GM21390 (cell line): ENCODE results near the gene ORC6.

Experiments used
- ATAC-seq: cut with Tn5 transposase; IDR thresholded peaks from one replicate; pipeline ENCODE4 v1.9.1; 2021; ENCODE audit not compliant: unreplicated experiment

ORC6 gene

GRCh38 chr16:46730801-46731690, 41.6 kb downstream of the ORC6 start:
- ATAC-seq, result no peak

GRCh38 chr16:46731691-46732555, 42.5 kb downstream of the ORC6 start:
- ATAC-seq, result no peak

- no peak for ATAC-seq
These were observed 43.1 kb downstream of the ORC6 start for GRCh38 chr16:46732561-46732960.

GRCh38 chr16:46733319-46733830, 43.9 kb downstream of the ORC6 start:
- no peak for ATAC-seq

- no peak for ATAC-seq
These were observed 47.2 kb downstream of the ORC6 start for GRCh38 chr16:46736695-46737094.

- ATAC-seq, result no peak
These were observed 48.3 kb downstream of the ORC6 start for GRCh38 chr16:46737621-46738214.

GRCh38 chr16:46739934-46740333, 50.5 kb downstream of the ORC6 start:
- no peak for ATAC-seq

GRCh38 chr16:46743232-46743719, 53.8 kb downstream of the ORC6 start:
- peak; percentile 76 for ATAC-seq

GRCh38 chr16:46745617-46746016, 56.2 kb downstream of the ORC6 start:
- no peak for ATAC-seq

- no peak for ATAC-seq
These were observed 57.6 kb downstream of the ORC6 start for GRCh38 chr16:46746821-46747776.
